Activated naive CD4-positive, alpha-beta T cell treated with anti-CD3 and anti-CD28 coated beads, Interleukin-2, amount 10 ng/mL, durations not matched to agents 7 days and 5 days (primary cell): ENCODE data around the gene YARS1.
"Not testable (repeated sequence)": the region's sequence is repeated elsewhere in the genome, so short reads cannot be mapped to it uniquely, and the experiment has no call there.

Experiments used
- CTCF ChIA-PET: fragments of 350-600 bp; sonication (Branson Sonifier 250); formaldehyde crosslinking; loops from one replicate; lab custom pipeline; 2021; ENCODE audit warnings: antibody characterized with exemption; lab: Charles Lee
- DNase-seq: peaks from one replicate; pipeline ENCODE4 v3.0.0-alpha.2; 2020
- H3K27ac Mint-ChIP-seq: one replicate; pipeline ENCODE4 v1.8.0; 2021; ENCODE audit warnings: mild to moderate bottlenecking, moderate library complexity, mixed read lengths
- H3K27me3 Mint-ChIP-seq: one replicate; pipeline ENCODE4 v1.8.0; 2021; ENCODE audit warnings: mild to moderate bottlenecking, mixed read lengths
- H3K36me3 Mint-ChIP-seq: one replicate; pipeline ENCODE4 v1.8.0; 2021; ENCODE audit warnings: mixed read lengths
- H3K4me1 Mint-ChIP-seq: one replicate; pipeline ENCODE4 v1.8.0; 2021; ENCODE audit warnings: mixed read lengths
- H3K4me3 Mint-ChIP-seq: one replicate; pipeline ENCODE4 v1.8.0; 2021; ENCODE audit warnings: mild to moderate bottlenecking, moderate library complexity, mixed read lengths
- H3K9me3 Mint-ChIP-seq: one replicate; pipeline ENCODE4 v1.8.0; 2021; ENCODE audit warnings: mixed read lengths

Gene YARS1

DNA sequence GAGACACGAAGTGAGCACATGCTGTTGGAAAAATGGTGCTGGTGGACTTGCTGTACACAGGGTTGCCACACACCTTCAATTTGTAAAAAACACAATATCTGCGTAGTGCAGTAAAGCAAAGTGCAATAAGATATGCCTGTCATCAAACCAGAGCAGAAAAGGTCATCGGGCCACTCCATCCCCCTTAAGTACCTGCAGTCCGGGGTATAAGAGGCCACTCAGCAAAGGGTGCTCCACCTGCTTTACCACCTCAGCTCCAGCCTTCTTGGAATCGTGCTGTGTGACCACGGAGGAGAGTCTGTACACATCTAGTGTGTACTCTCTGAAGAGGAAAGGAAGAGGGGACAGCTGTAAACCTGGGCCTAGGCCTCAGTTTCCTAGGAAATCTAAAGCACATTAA lies 10.9 kb downstream of the YARS1 start:
- Mint-ChIP-seq H3K27ac (no peak overlapping the region), H3K4me1 (peaks cover 25% of the 10 kb centered on the region), H3K36me3 (peaks cover 69% of the 10 kb centered on the region), H3K4me3 (no peak overlapping the region), H3K9me3 (no peaks in the 10 kb centered on the region), H3K27me3 (no peaks in the 10 kb centered on the region)
- no peak for DNase-seq
- CTCF ChIA-PET, result no interaction called here

DNA sequence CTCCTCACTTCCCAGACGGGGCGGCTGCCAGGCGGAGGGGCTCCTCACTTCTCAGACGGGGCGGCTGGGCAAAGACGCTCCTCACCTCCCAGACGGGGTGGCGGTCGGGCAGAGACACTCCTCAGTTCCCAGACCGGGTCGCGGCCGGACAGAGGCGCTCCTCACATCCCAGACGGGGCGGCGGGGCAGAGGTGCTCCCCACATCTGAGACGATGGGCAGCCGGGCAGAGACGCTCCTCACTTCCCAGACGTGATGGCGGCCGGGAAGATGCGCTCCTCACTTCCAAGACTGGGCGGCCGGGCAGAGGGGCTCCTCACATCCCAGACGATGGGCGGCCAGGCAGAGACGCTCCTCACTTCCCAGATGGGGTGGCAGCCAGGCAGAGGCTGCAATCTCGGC lies 12.7 kb downstream of the YARS1 start:
- Mint-ChIP-seq H3K27ac (peak overlapping the region; percentile 60), H3K36me3 (peaks cover 56% of the 10 kb centered on the region), H3K4me1 (peaks cover 36% of the 10 kb centered on the region)
- H3K27me3 Mint-ChIP-seq, DNase-seq, CTCF ChIA-PET, H3K9me3 Mint-ChIP-seq, H3K4me3 Mint-ChIP-seq: not testable (repeated sequence)

GRCh38 chr1:32801096-32801715 lies 16.0 kb downstream of the YARS1 start:
- CTCF ChIA-PET, result no interaction called here
- Mint-ChIP-seq H3K27me3 (no peaks in the 10 kb centered on the region), H3K27ac (peak overlapping the region; percentile 85), H3K9me3 (no peaks in the 10 kb centered on the region), H3K4me3 (peak overlapping the region; percentile 27), H3K36me3 (peaks cover 51% of the 10 kb centered on the region), H3K4me1 (peaks cover 54% of the 10 kb centered on the region)
- peak; percentile 49 for DNase-seq

DNA sequence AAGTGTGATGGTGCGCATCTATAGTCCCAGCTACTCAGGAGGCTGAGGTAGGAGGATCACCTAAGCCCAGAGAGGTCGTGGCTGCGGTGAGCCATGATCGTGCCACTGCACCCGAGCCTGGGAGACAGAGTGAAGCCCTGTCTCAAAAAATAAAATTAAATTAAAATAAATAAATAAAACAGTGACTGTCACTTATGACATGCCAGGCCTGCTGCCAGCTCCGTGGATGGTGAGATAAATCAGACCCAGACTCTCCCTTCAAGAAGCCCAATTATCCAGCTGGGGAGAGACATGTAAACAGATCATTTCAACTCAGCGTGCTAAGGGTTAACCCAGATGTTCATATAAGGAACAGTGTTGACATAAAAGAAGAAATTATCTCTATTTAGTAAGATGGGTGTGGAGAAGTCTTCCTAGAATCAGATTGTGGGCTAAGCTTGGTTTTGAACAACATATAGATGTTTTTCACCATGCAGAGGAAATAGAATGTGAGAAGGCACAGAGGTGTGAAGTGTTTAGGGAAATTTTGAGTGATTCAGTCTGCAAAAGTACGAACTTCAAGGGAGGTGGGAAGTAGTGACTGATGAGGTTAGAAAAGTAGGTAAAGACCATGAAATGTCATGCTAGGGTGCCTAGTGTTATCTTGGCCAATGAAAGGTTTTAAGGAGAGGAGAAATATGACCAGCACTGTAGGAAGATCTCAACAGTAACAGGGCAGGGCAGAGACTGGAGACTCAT lies 18.3 kb downstream of the YARS1 start:
- DNase-seq, result no peak
- CTCF ChIA-PET, result no interaction called here
- H3K4me3 Mint-ChIP-seq, result peak overlapping the region; percentile 14
- H3K9me3 Mint-ChIP-seq, result no peaks in the 10 kb centered on the region
- peaks cover 41% of the 10 kb centered on the region for H3K36me3 Mint-ChIP-seq
- H3K27ac Mint-ChIP-seq, result peak overlapping the region; percentile 86
- no peaks in the 10 kb centered on the region for H3K27me3 Mint-ChIP-seq
- peaks cover 55% of the 10 kb centered on the region for H3K4me1 Mint-ChIP-seq

GRCh38 chr1:32798191-32798590 lies 19.0 kb downstream of the YARS1 start:
- Mint-ChIP-seq H3K27ac (peak overlapping the region; percentile 86), H3K36me3 (peaks cover 44% of the 10 kb centered on the region), H3K9me3 (no peaks in the 10 kb centered on the region), H3K27me3 (no peaks in the 10 kb centered on the region), H3K4me3 (no peak overlapping the region), H3K4me1 (peaks cover 58% of the 10 kb centered on the region)
- no peak for DNase-seq
- CTCF ChIA-PET, result no interaction called here

- H3K4me1 Mint-ChIP-seq, result peaks cover 60% of the 10 kb centered on the region
- H3K27ac Mint-ChIP-seq, result peak overlapping the region; percentile 86
- no peak for DNase-seq
- CTCF ChIA-PET, result no interaction called here
- peaks cover 47% of the 10 kb centered on the region for H3K36me3 Mint-ChIP-seq
- H3K9me3 Mint-ChIP-seq, result no peaks in the 10 kb centered on the region
- no peak overlapping the region for H3K4me3 Mint-ChIP-seq
- H3K27me3 Mint-ChIP-seq, result no peaks in the 10 kb centered on the region
Observed at GRCh38 chr1:32797456-32797855, 19.7 kb downstream of the YARS1 start.

- H3K27ac Mint-ChIP-seq, CTCF ChIA-PET, H3K9me3 Mint-ChIP-seq, H3K27me3 Mint-ChIP-seq, H3K4me3 Mint-ChIP-seq, DNase-seq: not testable (repeated sequence)
- Mint-ChIP-seq H3K36me3 (peaks cover 58% of the 10 kb centered on the region), H3K4me1 (peaks cover 47% of the 10 kb centered on the region)
Observed at GRCh38 chr1:32795763-32796162, 21.4 kb downstream of the YARS1 start.

DNA sequence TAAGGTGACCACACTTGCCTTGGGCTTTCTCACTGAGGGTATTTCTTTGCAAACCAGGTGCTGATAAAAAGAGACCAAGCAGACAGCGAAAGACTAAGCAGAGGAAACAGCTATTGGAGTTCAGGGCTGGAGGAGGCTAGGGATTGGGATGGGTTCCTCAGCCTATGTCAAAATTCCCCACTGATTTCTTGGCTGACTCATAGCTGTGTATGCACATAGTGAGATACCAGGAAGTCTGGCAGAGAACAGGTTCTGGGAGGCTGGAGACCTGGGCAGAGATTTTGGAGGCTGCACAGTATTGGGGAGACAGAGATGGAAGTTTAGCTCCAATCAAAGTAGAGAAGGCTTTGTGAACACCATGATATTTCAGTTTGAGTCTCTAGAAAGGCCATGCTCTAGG lies 25.3 kb downstream of the YARS1 start:
- no peak overlapping the region for H3K4me3 Mint-ChIP-seq
- H3K27me3 Mint-ChIP-seq, result no peaks in the 10 kb centered on the region
- H3K9me3 Mint-ChIP-seq, result no peaks in the 10 kb centered on the region
- CTCF ChIA-PET, result interaction anchor here (2.1 kb wide), 1 partner anchor 19 kb away, joined by 7 read pairs; no protein-coding TSS in a partner anchor
- H3K4me1 Mint-ChIP-seq, result peaks cover 13% of the 10 kb centered on the region
- H3K36me3 Mint-ChIP-seq, result peaks cover 39% of the 10 kb centered on the region
- no peak overlapping the region for H3K27ac Mint-ChIP-seq
- no peak for DNase-seq

DNA sequence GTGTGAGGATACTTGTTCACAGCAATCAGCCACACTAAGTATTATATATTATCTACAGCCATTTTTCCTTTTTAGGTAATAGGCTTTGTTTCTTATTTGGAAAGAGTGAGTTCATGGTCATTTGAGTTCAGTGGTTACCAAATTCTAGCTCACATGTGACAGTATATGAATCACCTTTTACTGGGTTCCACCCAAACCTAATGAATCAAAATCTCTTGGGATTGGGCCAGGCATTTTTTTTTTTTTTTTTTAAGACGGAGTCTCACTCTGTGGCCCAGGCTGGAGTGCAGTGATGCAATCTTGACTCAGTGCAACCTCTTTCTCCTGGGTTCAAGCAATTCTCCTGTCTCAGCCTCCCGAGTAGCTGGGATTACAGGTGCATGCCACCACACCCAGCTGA lies 27.8 kb downstream of the YARS1 start:
- Mint-ChIP-seq H3K4me1 (peaks cover 11% of the 10 kb centered on the region), H3K36me3 (peaks cover 45% of the 10 kb centered on the region)
- H3K4me3 Mint-ChIP-seq, H3K27me3 Mint-ChIP-seq, DNase-seq, H3K27ac Mint-ChIP-seq, H3K9me3 Mint-ChIP-seq: not testable (repeated sequence)
- CTCF ChIA-PET, result interaction anchor here (2.6 kb wide), 1 partner anchor 77 kb away, joined by 8 read pairs; no protein-coding TSS in a partner anchor

- Mint-ChIP-seq H3K27ac (no peak overlapping the region), H3K36me3 (peaks cover 46% of the 10 kb centered on the region)
Observed at GRCh38 chr1:32786856-32787255, 30.3 kb downstream of the YARS1 start.

GRCh38 chr1:32784817-32785216 lies 32.3 kb downstream of the YARS1 start:
- no peak for DNase-seq
- Mint-ChIP-seq H3K36me3 (peaks cover 50% of the 10 kb centered on the region), H3K4me1 (peaks cover 2% of the 10 kb centered on the region), H3K27me3 (no peaks in the 10 kb centered on the region), H3K27ac (no peak overlapping the region), H3K9me3 (no peaks in the 10 kb centered on the region), H3K4me3 (no peak overlapping the region)
- CTCF ChIA-PET, result interaction anchor here (1.0 kb wide), 1 partner anchor 9 kb away, joined by 3 read pairs; no protein-coding TSS in a partner anchor

More at GRCh38 chr1:32786856-32787255, 30.3 kb downstream of the YARS1 start:
- no peaks in the 10 kb centered on the region for H3K27me3 Mint-ChIP-seq
- H3K4me3 Mint-ChIP-seq, result no peak overlapping the region
- CTCF ChIA-PET, result interaction anchor here (1.1 kb wide), 1 partner anchor 13 kb away, joined by 7 read pairs; no protein-coding TSS in a partner anchor
- H3K4me1 Mint-ChIP-seq, result peaks cover 2% of the 10 kb centered on the region
- no peaks in the 10 kb centered on the region for H3K9me3 Mint-ChIP-seq
- no peak for DNase-seq

DNA sequence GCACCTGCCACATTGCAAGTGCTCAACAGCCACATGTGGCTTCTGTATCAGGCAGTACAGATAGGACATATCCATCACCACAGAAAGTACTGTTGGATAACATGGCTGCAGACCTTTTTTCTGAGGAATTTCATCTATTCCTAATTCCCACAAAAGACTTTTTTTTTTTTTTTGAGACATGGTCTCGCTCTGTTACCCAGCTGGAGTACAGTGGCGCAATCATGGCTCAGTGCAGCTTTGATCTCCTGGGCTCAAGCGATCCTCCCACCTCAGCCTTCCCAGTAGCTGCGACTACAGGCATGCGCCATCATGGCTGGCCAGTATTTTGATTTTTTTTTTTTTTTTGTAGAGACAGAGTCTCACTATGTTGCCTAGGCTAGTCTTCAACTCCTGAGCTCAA lies 33.3 kb downstream of the YARS1 start:
- Mint-ChIP-seq H3K27me3 (no peaks in the 10 kb centered on the region), H3K9me3 (no peaks in the 10 kb centered on the region), H3K4me1 (peaks cover 2% of the 10 kb centered on the region), H3K27ac (no peak overlapping the region), H3K4me3 (no peak overlapping the region), H3K36me3 (peaks cover 54% of the 10 kb centered on the region)
- CTCF ChIA-PET, result interaction anchor here (1.0 to 2.9 kb wide), 2 partner anchors 8 to 11 kb away, joined by 3 to 13 read pairs; no protein-coding TSS in a partner anchor
- DNase-seq, result no peak

- H3K4me1 Mint-ChIP-seq, result no peaks in the 10 kb centered on the region
- no peaks in the 10 kb centered on the region for H3K9me3 Mint-ChIP-seq
- H3K27ac Mint-ChIP-seq, result no peak overlapping the region
- peaks cover 60% of the 10 kb centered on the region for H3K36me3 Mint-ChIP-seq
- H3K4me3 Mint-ChIP-seq, result no peak overlapping the region
- CTCF ChIA-PET, result interaction anchor here (2.9 kb wide), 1 partner anchor 9 kb away, joined by 13 read pairs; no protein-coding TSS in a partner anchor
- no peaks in the 10 kb centered on the region for H3K27me3 Mint-ChIP-seq
- DNase-seq, result no peak
Observed at GRCh38 chr1:32782086-32782485, 35.1 kb downstream of the YARS1 start.

GRCh38 chr1:32780628-32781234 lies 36.4 kb downstream of the YARS1 start:
- no peaks in the 10 kb centered on the region for H3K27me3 Mint-ChIP-seq
- H3K4me3 Mint-ChIP-seq, result no peak overlapping the region
- H3K36me3 Mint-ChIP-seq, result peaks cover 58% of the 10 kb centered on the region
- H3K27ac Mint-ChIP-seq, result no peak overlapping the region
- DNase-seq, result no peak
- no peaks in the 10 kb centered on the region for H3K9me3 Mint-ChIP-seq
- H3K4me1 Mint-ChIP-seq, result peaks cover 4% of the 10 kb centered on the region
- CTCF ChIA-PET, result interaction anchor here (0.7 kb wide), 1 partner anchor 8 kb away, joined by 3 read pairs; no protein-coding TSS in a partner anchor
